K562 (cell line): ENCODE data around the gene TIPARP. TPM values are rescaled to one million over a fixed set of nuclear protein-coding genes. Genes with fewer than 3 reads are reported as not detected.

Experiments
- ARID2 ChIP-seq: fragments of 450-650 bp; IDR thresholded peaks from 2 replicates; pipeline ENCODE4 v1.6.1; 2017; ENCODE audit warnings: antibody characterized with exemption, mild to moderate bottlenecking
- ARID3A ChIP-seq: IDR thresholded peaks from 2 replicates; pipeline ENCODE4 v1.6.1; 2012; ENCODE audit warnings: low read depth, low read length, improper control_type of control experiment, borderline replicate concordance
- HDAC1 ChIP-seq, 2 experiments: fragments of 450-650 bp; IDR thresholded peaks; 2 replicates each; pipeline ENCODE4 v1.6.1; 2016 to 2017; ENCODE audit warnings: inconsistent platforms in 1 of 2, mild to moderate bottlenecking in 1 of 2, moderate library complexity in 1 of 2
- MAX ChIP-seq: sonication (generic); formaldehyde crosslinking; IDR thresholded peaks from 2 replicates; pipeline ENCODE4 v1.9.0; 2022; ENCODE audit warnings: mild to moderate bottlenecking, missing genetic modification reagents
- REST ChIP-seq, 2 experiments: fragments of 450-650 bp; formaldehyde crosslinking in 1 of 2; IDR thresholded peaks; 2 replicates each; pipeline versions ENCODE4 v1.4.0 to v1.6.1; 2014 to 2020; ENCODE audit warnings: mild to moderate bottlenecking in 2 of 2, borderline replicate concordance in 1 of 2, low read depth in 1 of 2
- SLC30A9 ChIP-seq: fragments of 250-450 bp; sonication (Bioruptor Pico); IDR thresholded peaks from 2 replicates; pipeline ENCODE4 v1.8.0; 2022; ENCODE audit warnings: mild to moderate bottlenecking, moderate library complexity
- TAF15 ChIP-seq: fragments of 200-400 bp; formaldehyde crosslinking; IDR thresholded peaks from 2 replicates; pipeline ENCODE4 v1.6.1; 2017; ENCODE audit warnings: mild to moderate bottlenecking, low read depth, low read length, moderate library complexity
- ZNF407 ChIP-seq: fragments of 450-650 bp; IDR thresholded peaks from 2 replicates; pipeline ENCODE4 v1.6.1; 2016; ENCODE audit warnings: low read depth
- ZNF75A ChIP-seq: fragments of 450-650 bp; formaldehyde crosslinking; IDR thresholded peaks from 2 replicates; pipeline ENCODE4 v1.4.0; 2020; ENCODE audit warnings: mild to moderate bottlenecking
- polyA plus RNA-seq, 8 experiments: library from polyadenylated mRNA; depleted of rRNA in 4 of 8; stranded (reverse) in 5 of 8; unstranded in 3 of 8; fragments of >200 nt; fragmentation: Nextera tagmentation in 2 of 8; fragmentation: Illumina TruSeq in 1 of 8; extraction: Ambion mirVana in 2 of 8; extraction: Trizol in 1 of 8; gene quantifications; 2 replicates each; pipeline versions ENCODE4 v1.2.1 to v1.2.3, GENCODE V29; 2011 to 2014; ENCODE audit warnings: inconsistent platforms in 1 of 8, missing spikeins in 1 of 8
- total RNA-seq, 7 experiments: library from RNA; depleted of rRNA in 6 of 7; stranded (reverse); fragments of >200 nt in 6 of 7; fragmentation: Illumina TruSeq in 2 of 7; extraction: Trizol in 2 of 7; gene quantifications; 2 replicates each; pipeline versions ENCODE4 v1.2.1 to v1.2.3, GENCODE V29; 2011 to 2021; ENCODE audit warnings: low replicate concordance in 1 of 7

Gene TIPARP
- total and polyA plus RNA-seq, 9 of the 15 experiments (the other 6 are each of a cell fraction or from before 2014, with no cell fraction given), result 2.4 to 29.4 (median 15.1) TPM

GRCh38 chr3:156681002-156681401 lies 6.6 kb downstream of the TIPARP start (continued):
- TF ChIP-seq REST (IDR thresholded peaks at IDR 0.05; ENCODE audit: borderline replicate concordance), result peak; percentile 24; the same call in 1 of the 2 replicates
- no peak for TF ChIP-seq REST (CRISPR knock-in tag; IDR thresholded peaks at IDR 0.05; ENCODE audit: low read depth)
- no peak for TF ChIP-seq TAF15
- no peak for TF ChIP-seq ARID2
- TF ChIP-seq HDAC1 (IDR thresholded peaks at IDR 0.05), result peak in 1 of 2 experiments; percentile 22; a peak in 1 of 4 replicates
- no peak for TF ChIP-seq SLC30A9 (CRISPR knock-in tag)
- no peak for TF ChIP-seq MAX (CRISPR knock-in tag)
- no peak for TF ChIP-seq ARID3A
- TF ChIP-seq ZNF75A (CRISPR knock-in tag), result no peak
- no peak for TF ChIP-seq ZNF407
